Measurements from ENCODE around the gene CADPS2. TPM values are rescaled to one million over a fixed set of nuclear protein-coding genes. Genes with fewer than 3 reads are reported as not detected.
"Not testable (repeated sequence)": the region's sequence is repeated elsewhere in the genome, so short reads cannot be mapped to it uniquely, and the experiment has no call there.

CADPS2 gene
- total RNA-seq, 1 donor from 2014 or later: 19.1 TPM

DNA sequence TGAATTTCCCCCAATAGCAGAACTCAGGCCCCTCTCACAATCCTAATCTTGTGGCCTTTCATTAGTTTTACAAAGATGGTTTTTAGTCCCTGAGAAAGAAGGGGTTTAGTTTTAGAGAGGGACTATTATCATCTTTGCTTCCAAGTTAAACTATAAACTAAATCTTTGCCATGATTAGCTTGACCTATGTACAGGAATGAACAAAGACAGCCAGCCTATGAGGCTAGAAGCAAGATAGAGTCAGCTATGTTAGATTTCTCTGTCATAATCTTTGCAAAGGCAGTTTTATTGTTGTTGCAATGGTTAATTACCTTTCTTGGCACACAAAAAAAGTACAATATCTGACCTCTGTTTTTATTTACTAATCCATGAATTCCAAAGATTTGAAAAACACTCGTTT lies 206.4 kb downstream of the CADPS2 start:
- Histone ChIP-seq H2AFZ (replicated peaks) (no peak overlapping the region), H3K79me2 (ENCODE audit: low read depth) (no peaks in the 10 kb centered on the region), H3K36me3 (no peaks in the 10 kb centered on the region), H3F3A (ENCODE audit: low read depth) (no peaks in the 10 kb centered on the region), H3K9ac (no peak overlapping the region), H3K27me3 (no peaks in the 10 kb centered on the region), H3K4me2 (no peak overlapping the region), H4K20me1 (ENCODE audit: low read depth) (no peaks in the 10 kb centered on the region), H3K4me1 (peaks cover 2% of the 10 kb centered on the region), H3K4me3 (no peak overlapping the region), H3K27ac (no peak overlapping the region), H3K9me3 (ENCODE audit: low read depth) (no peaks in the 10 kb centered on the region)
- no peak for DNase-seq (ENCODE audit: low spot score)
- H3K27me3 Mint-ChIP-seq (ENCODE audit: insufficient read depth, low read depth): peaks cover 5% of the 10 kb centered on the region
- peaks cover 13% of the 10 kb centered on the region for H3K9me3 Mint-ChIP-seq
- H3K4me1 Mint-ChIP-seq: peaks cover 38% of the 10 kb centered on the region
- H3K27ac Mint-ChIP-seq: peak overlapping the region; percentile 51
- TF ChIP-seq, protein P1, sequence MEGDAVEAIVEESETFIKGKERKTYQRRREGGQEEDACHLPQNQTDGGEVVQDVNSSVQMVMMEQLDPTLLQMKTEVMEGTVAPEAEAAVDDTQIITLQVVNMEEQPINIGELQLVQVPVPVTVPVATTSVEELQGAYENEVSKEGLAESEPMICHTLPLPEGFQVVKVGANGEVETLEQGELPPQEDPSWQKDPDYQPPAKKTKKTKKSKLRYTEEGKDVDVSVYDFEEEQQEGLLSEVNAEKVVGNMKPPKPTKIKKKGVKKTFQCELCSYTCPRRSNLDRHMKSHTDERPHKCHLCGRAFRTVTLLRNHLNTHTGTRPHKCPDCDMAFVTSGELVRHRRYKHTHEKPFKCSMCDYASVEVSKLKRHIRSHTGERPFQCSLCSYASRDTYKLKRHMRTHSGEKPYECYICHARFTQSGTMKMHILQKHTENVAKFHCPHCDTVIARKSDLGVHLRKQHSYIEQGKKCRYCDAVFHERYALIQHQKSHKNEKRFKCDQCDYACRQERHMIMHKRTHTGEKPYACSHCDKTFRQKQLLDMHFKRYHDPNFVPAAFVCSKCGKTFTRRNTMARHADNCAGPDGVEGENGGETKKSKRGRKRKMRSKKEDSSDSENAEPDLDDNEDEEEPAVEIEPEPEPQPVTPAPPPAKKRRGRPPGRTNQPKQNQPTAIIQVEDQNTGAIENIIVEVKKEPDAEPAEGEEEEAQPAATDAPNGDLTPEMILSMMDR (IDR thresholded peaks at IDR 0.05): no peak
- no peak for TF ChIP-seq EZH2phosphoT487 (IDR thresholded peaks at IDR 0.05)
- no peak for TF ChIP-seq EZH2 (IDR thresholded peaks at IDR 0.05)
- no peaks in the 10 kb centered on the region for H3K36me3 Mint-ChIP-seq
- peak overlapping the region; percentile 2 for H3K4me3 Mint-ChIP-seq

DNA sequence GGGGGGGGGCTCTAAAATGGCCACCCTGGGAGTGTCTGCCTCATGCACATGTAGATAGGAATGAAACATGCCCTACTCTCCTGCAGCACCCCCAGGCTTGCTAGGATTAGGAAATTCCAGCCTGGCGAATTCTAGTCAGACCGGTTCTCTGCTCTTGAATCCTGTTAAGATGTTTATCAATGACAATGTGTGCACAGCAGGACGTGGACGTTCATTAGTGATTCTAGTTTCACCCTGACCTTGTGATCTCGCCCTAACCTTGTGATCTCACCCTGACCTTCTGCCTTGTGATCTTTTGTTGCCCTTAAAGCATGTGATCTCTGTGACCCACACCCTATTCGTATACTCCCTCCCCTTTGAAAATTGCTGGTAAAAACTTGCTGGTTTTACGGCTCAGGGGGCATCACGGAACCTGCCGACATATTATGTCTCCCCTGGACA lies 207.0 kb downstream of the CADPS2 start:
- Mint-ChIP-seq H3K4me1 (peaks cover 38% of the 10 kb centered on the region), H3K9me3 (peaks cover 14% of the 10 kb centered on the region), H3K4me3 (peak overlapping the region; percentile 2), H3K27ac (peak overlapping the region; percentile 51)
- not testable (repeated sequence) for H3F3A ChIP-seq (ENCODE audit: low read depth); DNase-seq (ENCODE audit: low spot score); H3K79me2 ChIP-seq (ENCODE audit: low read depth); H2AFZ ChIP-seq (replicated peaks); H3K4me3 ChIP-seq; H3K27me3 ChIP-seq; H3K36me3 ChIP-seq; H4K20me1 ChIP-seq (ENCODE audit: low read depth); H3K27ac ChIP-seq; H3K9ac ChIP-seq; H3K4me2 ChIP-seq; H3K27me3 Mint-ChIP-seq (ENCODE audit: insufficient read depth, low read depth); H3K9me3 ChIP-seq (ENCODE audit: low read depth); H3K36me3 Mint-ChIP-seq; H3K4me1 ChIP-seq

DNA sequence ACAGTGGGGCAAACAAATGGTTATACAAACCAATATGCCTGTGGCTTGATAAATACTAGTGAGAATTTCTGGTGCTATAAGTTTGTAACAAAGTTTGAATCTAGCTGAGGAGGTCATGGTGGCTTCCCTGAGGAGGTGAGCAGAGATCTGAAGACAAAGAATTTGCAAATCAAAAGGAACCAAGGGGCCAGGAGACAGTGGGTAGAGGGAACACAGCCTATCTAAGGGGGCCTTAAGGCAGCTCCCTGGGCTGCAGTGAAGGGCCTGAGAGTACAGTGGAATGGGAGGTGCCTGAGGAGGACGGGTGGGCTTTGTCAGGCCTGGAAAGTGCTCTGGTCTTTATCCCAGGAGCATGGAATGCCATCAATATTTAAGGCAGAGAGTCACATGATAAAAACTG lies 209.1 kb downstream of the CADPS2 start:
- H3K4me2 ChIP-seq: no peak overlapping the region
- no peaks in the 10 kb centered on the region for H3K4me1 ChIP-seq
- H3K36me3 ChIP-seq: no peaks in the 10 kb centered on the region
- no peak overlapping the region for H3K9ac ChIP-seq
- no peaks in the 10 kb centered on the region for H3K27me3 ChIP-seq
- no peaks in the 10 kb centered on the region for H3K79me2 ChIP-seq (ENCODE audit: low read depth)
- no peak overlapping the region for H2AFZ ChIP-seq (replicated peaks)
- H3K9me3 ChIP-seq (ENCODE audit: low read depth): no peaks in the 10 kb centered on the region
- H4K20me1 ChIP-seq (ENCODE audit: low read depth): no peaks in the 10 kb centered on the region
- peaks cover 3% of the 10 kb centered on the region for H3F3A ChIP-seq (ENCODE audit: low read depth)
- no peak overlapping the region for H3K4me3 ChIP-seq
- Mint-ChIP-seq H3K9me3 (peaks cover 18% of the 10 kb centered on the region), H3K4me1 (peaks cover 37% of the 10 kb centered on the region), H3K27ac (peak overlapping the region; percentile 32), H3K4me3 (no peak overlapping the region), H3K27me3 (ENCODE audit: insufficient read depth, low read depth) (peaks cover 5% of the 10 kb centered on the region), H3K36me3 (peaks cover 6% of the 10 kb centered on the region)
- TF ChIP-seq, protein P1 (IDR thresholded peaks at IDR 0.05): no peak
- TF ChIP-seq EZH2phosphoT487 (IDR thresholded peaks at IDR 0.05) (no peak), EZH2 (IDR thresholded peaks at IDR 0.05) (no peak)
- H3K27ac ChIP-seq: no peak overlapping the region
- no peak for DNase-seq (ENCODE audit: low spot score)

DNA sequence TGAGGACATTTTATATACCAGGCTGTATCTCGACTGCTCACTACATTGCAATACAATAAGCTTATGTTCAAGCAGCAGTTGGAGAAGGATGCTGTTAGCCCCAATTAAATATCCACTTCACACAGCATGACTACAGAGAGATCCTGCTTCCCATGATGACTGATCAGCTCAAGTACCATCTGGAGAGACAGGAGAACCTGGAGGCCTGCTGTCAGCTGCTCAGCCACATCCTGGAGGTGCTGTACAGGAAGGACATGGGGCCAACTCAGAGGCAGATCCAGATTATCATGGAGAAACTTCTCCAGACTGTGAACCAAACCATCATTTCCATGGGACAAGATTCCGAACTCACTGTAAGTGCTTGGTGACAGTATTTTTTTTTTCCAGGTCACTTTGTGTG lies 209.8 kb downstream of the CADPS2 start:
- H3K4me2 ChIP-seq: no peak overlapping the region
- no peak for DNase-seq (ENCODE audit: low spot score)
- H3K9ac ChIP-seq: no peak overlapping the region
- peaks cover 5% of the 10 kb centered on the region for H3K27me3 Mint-ChIP-seq (ENCODE audit: insufficient read depth, low read depth)
- H3K27ac Mint-ChIP-seq: no peak overlapping the region
- H3K9me3 Mint-ChIP-seq: peaks cover 18% of the 10 kb centered on the region
- H4K20me1 ChIP-seq (ENCODE audit: low read depth): no peaks in the 10 kb centered on the region
- H3K4me1 Mint-ChIP-seq: peaks cover 37% of the 10 kb centered on the region
- H3K36me3 Mint-ChIP-seq: peaks cover 6% of the 10 kb centered on the region
- no peaks in the 10 kb centered on the region for H3K9me3 ChIP-seq (ENCODE audit: low read depth)
- no peak overlapping the region for H2AFZ ChIP-seq (replicated peaks)
- H3K27ac ChIP-seq: no peak overlapping the region
- peaks cover 3% of the 10 kb centered on the region for H3F3A ChIP-seq (ENCODE audit: low read depth)
- H3K27me3 ChIP-seq: no peaks in the 10 kb centered on the region
- no peaks in the 10 kb centered on the region for H3K79me2 ChIP-seq (ENCODE audit: low read depth)
- H3K4me1 ChIP-seq: peaks cover 3% of the 10 kb centered on the region
- H3K36me3 ChIP-seq: no peaks in the 10 kb centered on the region
- H3K4me3 ChIP-seq: no peak overlapping the region
- H3K4me3 Mint-ChIP-seq: no peak overlapping the region
- TF ChIP-seq, protein P1 (IDR thresholded peaks at IDR 0.05): no peak
- TF ChIP-seq EZH2 (IDR thresholded peaks at IDR 0.05) (no peak), EZH2phosphoT487 (IDR thresholded peaks at IDR 0.05) (no peak)

Data from neural progenitor cell (in vitro differentiated cells).